OCI-LY7 (cell line): ENCODE results near the gene ABCC4.
"Not testable (repeated sequence)": the region's sequence is repeated elsewhere in the genome, so short reads cannot be mapped to it uniquely, and the experiment has no call there.

Experiments used
- EZH2phosphoT487 ChIP-seq: fragments of 200-600 bp; sonication (generic); IDR thresholded peaks from 2 replicates; pipeline ENCODE4 v1.6.1; 2018; ENCODE audit warnings: low read depth, borderline replicate concordance, mild to moderate bottlenecking, mixed run types, antibody characterized with exemption, low read length, moderate library complexity, mixed read lengths
- TF ChIP-seq, protein P1 (sequence below): fragments of 200-600 bp; sonication (generic); conservative IDR thresholded peaks from 2 replicates; pipeline ENCODE4 v1.5.1; 2014; ENCODE audit warnings: mild to moderate bottlenecking, antibody characterized with exemption, low read length, moderate library complexity, mixed read lengths

GRCh38 chr13:95289901-95290300 is 11.3 kb downstream of the ABCC4 start:
- TF ChIP-seq, protein P1, sequence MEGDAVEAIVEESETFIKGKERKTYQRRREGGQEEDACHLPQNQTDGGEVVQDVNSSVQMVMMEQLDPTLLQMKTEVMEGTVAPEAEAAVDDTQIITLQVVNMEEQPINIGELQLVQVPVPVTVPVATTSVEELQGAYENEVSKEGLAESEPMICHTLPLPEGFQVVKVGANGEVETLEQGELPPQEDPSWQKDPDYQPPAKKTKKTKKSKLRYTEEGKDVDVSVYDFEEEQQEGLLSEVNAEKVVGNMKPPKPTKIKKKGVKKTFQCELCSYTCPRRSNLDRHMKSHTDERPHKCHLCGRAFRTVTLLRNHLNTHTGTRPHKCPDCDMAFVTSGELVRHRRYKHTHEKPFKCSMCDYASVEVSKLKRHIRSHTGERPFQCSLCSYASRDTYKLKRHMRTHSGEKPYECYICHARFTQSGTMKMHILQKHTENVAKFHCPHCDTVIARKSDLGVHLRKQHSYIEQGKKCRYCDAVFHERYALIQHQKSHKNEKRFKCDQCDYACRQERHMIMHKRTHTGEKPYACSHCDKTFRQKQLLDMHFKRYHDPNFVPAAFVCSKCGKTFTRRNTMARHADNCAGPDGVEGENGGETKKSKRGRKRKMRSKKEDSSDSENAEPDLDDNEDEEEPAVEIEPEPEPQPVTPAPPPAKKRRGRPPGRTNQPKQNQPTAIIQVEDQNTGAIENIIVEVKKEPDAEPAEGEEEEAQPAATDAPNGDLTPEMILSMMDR: not testable (repeated sequence)
- TF ChIP-seq EZH2phosphoT487: not testable (repeated sequence)
